D721Med (cell line): ENCODE results near the gene CTDP1.
A peak's percentile ranks its signal among the peaks of the same experiment; 100 is the strongest.

Experiments used
- DNase-seq: peaks from one replicate; pipeline ENCODE4 v3.0.0; 2011; ENCODE audit warnings: low spot score; ENCODE audit not compliant: insufficient read length
- FAIRE-seq: peaks from 2 replicates; lab custom pipeline; 2011; peaks lifted over from hg19 to GRCh38; lab: Jason Lieb, UNC
- CTCF ChIP-seq: IDR thresholded peaks from 2 replicates; pipeline ENCODE4 v1.5.1; 2012; ENCODE audit warnings: mild to moderate bottlenecking, control low read depth; ENCODE audit not compliant: insufficient read depth; ENCODE audit errors: missing control alignments

CTDP1 gene

GRCh38 chr18:79640875-79641274 is 38.7 kb upstream of the CTDP1 start:
- FAIRE-seq (no peak), DNase-seq (no peak)
- no peak for TF ChIP-seq CTCF

DNA sequence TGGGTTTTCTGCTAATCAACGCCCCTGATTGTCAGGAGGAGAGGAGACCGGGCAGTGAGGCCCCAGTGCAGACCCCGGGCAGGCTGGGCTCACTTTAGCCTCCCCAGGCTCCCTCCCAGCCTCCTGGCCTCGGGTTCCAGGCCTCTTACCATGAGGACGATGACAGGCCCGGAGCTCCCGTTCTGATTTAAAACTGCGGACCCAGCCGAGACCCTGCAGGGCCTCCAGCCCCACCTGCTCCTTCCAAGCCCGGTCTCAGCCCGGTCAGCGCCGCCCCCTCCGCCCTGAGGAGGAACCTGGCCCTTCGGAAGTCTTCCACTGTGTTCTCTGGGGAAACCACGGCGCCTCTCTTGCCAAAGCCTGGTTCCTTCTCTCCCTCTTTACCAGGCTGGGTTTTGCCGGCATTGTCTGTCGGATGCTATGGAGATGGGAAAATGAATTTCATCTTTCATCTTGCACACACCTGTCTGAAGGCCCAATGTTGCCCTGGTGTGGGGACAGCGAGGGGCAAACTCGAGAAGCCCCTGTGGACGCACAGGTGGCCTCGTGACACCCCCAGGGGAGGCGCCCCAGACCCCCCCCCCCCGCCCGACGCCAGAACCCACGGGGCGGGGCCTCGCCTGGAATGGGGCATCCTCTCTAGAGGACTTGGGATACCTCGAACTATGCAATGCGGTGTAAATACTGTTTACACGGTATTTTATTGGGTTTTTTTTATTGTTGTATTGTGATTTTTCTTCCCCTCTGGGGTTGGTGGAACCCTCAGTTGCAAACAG is 37.7 kb upstream of the CTDP1 start:
- no peak for TF ChIP-seq CTCF
- DNase-seq (no peak), FAIRE-seq (no peak)

DNA sequence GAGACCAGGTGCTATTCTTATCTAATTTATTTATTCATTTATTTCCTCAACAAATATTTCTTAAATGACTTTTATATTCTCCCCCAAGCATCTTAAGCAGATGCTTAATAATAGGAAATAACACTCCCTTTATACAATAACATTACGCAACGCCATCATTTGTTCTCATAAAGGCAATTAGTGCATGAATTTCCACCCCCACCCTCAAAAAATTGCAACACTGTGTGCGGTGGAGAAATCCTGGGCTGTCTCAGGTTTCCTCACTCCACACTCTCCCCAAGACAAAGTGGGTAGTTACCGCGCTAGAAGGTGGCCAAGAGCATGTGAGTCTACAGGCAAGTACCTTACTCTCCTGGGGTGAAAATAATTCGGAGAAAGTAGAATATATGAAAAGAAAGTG is 37.0 kb upstream of the CTDP1 start:
- no peak for FAIRE-seq
- TF ChIP-seq CTCF: no peak

DNA sequence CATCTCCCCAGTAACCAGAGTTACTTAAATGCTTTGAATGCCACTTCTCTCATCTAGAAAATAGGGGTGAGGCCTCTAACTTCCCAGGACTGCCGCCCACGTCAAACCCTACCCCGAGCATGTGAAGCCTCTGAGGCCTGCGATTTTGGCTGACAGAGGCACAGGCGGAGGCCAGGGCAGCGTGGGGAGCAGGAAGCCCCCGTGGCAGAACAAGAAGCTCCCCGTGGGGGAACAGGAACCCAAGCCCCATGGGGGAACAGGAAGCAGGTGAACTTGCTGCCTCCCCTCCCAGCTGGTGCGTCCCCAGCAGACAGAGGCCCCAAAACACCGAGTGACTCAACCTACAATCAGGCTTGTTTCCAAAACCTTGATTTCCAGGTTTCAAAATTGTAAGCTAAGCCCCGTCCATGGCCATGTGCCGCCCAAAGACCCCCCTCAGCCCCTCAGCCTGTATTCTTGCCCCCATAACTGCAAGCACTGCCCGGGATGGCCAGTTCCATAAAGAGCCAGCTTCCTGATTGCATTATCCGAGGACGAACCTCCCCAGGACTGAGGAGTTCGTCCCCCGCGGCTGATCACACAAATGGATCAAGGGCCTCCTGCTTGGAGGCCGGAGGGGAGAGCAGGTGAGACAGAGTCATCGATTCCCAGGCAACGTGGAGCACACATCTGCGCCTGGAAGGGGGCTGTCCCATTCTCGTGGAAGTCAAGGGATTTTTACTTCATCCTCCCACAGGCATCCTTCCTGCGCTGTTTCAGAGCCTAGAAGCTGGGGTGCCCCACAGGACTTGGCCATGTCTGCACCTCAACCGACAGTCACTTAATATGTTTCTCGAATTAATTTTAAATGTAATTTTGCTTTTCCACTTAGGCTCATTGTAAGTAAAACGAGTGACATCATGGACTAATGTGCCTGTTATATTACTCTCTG is 36.3 kb upstream of the CTDP1 start:
- DNase-seq (no peak), FAIRE-seq (peak; percentile 95)
- no peak for TF ChIP-seq CTCF

More for the DNA sequence above, 37.0 kb upstream of the CTDP1 start:
- no peak for DNase-seq

DNA sequence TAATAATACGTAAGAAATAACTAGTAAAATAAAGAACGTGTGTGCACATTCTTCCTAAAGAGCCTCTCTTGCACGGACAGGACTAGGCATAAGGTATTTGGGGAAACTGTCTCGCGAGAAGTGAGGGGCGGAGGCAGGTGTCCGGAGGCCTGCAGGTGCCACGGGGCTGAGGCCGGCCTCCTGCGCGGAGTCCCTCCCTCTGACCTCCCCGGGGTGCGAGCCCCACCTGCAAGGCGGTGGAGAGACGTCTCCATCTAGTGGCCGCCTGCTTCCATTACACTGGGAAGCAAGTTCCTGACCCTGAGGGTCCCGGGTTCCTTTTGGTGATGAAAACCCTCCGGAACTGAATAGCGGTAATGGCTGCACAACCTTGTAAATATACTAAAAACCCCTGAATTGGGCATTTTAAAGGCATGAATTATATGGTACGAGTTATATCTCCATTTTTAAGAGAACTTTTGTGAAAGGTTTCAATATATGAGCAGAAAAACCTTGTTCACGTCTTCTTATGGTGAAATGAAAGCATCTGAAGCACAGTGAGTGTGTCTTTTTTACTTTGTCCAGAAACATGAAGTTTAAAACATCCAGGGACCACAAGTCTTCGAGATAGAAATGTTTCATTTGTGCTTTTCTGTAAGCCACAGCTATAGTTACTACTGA is 35.5 kb upstream of the CTDP1 start:
- DNase-seq: peak; percentile 99
- TF ChIP-seq CTCF: peak; percentile 82
- peak; percentile 85 for FAIRE-seq

- DNase-seq: no peak
- TF ChIP-seq CTCF: no peak
- no peak for FAIRE-seq
These were observed 34.9 kb upstream of the CTDP1 start for GRCh38 chr18:79644666-79645057.
